OCI-LY7 (cell line): ENCODE data around the gene RPLP2.

ENCODE experiments used
- CTCF ChIP-seq: fragments of 200-600 bp; sonication (generic); conservative IDR thresholded peaks from 2 replicates; pipeline ENCODE4 v1.5.1; 2014; ENCODE audit warnings: mild to moderate bottlenecking, antibody characterized with exemption, low read length, moderate library complexity, mixed read lengths
- EZH2phosphoT487 ChIP-seq: fragments of 200-600 bp; sonication (generic); IDR thresholded peaks from 2 replicates; pipeline ENCODE4 v1.6.1; 2018; ENCODE audit warnings: low read depth, borderline replicate concordance, mild to moderate bottlenecking, mixed run types, antibody characterized with exemption, low read length, moderate library complexity, mixed read lengths

GRCh38 chr11:765025-765801 lies 44.6 kb upstream of the RPLP2 start:
- TF ChIP-seq EZH2phosphoT487 (no peak), CTCF (peak; percentile 75)
